GM11168 (cell line): ENCODE results near the gene RABEPK.
"Not testable (repeated sequence)": the region's sequence is repeated elsewhere in the genome, so short reads cannot be mapped to it uniquely, and the experiment has no call there.

Experiments
- in situ Hi-C: fragments of 300-500 bp; cut with MboI; formaldehyde crosslinking; loops from one replicate; pipeline ENCODE4 v1.12.0; 2022; ENCODE audit warnings: low sequenced_read_pairs; ENCODE audit not compliant: unreplicated experiment

Gene RABEPK

DNA sequence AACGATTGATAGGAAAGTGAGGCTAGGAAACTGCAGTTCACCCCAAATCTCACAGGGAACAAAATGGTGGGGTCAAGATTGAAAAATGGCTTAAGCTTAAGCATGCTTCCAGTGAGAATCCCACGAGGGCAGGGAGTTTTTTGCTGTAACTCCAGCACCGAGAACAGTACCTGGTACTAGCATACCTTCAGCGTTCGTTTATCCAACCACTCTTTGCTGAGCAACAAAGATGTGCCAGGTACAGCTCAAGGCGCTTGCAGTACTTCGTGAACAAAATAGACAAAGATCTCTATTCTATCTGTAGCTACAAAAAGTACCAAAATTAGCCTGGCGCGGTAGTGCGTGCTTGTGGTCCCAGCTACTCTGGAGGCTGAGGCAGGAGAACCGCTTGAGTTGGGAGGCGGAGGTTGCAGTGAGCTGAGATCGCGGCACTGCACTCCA lies 10.0 kb upstream of the RABEPK start:
- in situ Hi-C loops: no loop called here

DNA sequence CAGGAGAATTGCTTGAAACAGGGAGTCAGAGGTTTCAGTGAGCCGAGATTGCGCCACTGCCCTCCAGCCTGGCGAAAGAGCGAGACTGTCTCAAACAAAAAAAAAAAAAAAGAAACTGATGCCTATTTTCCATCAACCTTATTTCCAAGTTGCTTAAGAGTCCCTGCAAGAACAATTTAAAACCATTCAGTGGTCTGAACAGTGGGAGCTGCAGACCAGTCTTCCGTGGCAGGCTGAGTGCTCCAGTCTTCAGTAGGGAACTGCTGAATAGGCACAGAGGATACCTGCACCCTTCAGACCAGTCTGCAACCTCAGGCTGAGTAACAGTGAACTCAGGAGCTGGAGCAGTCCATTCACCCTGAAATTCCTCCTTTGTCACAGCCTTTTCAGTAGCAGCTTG lies 5.9 kb upstream of the RABEPK start:
- in situ Hi-C loops: not testable (repeated sequence)

DNA sequence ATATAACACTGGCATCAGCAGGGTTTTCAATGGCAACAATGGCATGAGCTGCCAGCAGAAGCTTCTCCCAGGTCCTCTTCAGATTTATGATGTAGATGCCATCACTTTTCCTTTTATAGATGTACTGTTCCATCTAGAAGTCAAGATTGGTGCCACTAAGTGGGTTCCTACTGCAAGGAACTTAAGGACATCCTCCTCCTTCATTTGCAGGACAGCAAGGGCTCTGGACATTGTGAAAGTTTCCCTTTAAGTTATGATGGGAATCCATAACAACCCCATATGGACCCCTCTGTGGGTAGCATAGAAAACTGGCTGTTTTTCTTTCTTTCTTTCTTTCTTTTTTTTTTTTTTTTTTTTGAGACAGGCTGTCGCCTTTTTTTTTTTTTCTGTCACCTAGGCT lies 4.8 kb upstream of the RABEPK start:
- in situ Hi-C loops: not testable (repeated sequence)

DNA sequence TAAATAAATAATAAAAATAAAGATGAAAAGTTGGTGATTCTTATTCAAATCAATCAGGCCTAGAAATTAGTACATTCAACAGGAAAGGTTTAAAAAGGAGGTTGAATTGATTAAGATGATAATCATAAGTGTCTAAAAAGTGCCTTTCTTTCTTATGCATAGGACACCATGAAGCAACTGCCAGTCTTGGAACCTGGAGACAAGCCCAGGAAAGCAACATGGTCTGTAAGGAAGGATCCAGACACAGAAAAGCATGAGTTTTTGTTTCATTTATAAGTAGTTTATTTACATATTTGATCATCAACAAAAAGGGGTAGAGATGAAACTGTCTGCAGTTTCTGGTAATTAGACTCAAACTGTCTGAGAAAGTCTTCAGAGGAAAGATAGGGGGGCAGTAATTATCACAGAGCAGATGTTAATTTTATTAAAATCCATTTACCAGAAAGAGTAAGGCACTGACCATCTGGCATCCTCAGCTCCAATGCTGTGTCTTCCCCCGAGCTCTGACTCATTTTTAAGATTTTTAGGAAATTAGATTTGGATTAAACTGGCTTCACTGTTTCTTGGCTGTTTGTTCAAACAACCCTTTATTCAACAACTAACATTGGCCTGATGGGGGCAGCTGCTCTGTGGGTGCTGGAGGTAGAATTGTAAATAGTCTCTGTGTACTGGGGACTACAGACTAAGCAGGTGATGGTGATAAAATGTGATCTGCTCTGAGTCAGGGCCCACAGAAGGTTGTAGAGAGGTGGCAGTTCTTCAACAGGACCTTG lies 2.7 kb downstream of the RABEPK start:
- in situ Hi-C loops: no loop called here

DNA sequence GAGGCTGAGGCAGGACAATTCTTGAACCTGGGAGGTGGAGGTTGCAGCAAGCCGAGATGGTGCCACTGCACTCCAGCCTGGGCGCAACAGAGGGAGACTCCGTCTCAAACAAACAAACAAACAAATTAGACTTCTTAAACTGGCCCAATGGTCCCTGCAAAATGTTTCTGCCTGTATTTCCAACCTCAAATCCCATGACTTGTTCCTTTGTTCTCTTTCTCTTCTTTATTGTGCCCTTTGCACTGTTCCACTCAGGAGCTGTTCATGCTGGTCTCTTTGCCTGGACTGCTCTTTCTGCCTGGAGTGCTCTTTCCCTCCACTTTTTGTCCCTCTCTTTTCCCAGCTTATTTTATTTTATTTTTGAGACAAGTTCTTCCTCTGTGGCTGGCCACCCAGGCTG lies 4.1 kb downstream of the RABEPK start:
- in situ Hi-C loops: no loop called here

DNA sequence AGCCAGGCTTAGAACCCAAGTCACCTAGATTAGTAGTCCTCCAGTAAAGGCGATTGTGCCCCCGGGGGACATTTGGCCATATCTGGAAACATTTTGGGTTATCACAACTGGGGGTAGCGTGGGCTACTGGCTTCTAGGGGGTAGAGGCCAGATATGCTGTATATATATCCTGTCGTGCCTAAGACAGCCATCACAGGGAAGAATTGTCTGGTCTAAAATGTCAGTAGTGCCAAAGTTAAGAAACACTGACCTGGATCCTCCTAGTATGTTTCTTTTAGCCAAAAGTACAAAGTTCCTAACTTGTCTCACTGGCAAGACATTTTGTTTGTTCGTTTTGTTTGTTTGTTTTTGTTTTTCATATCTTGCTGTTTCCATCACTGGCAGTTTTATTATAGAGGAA lies 13.8 kb downstream of the RABEPK start:
- in situ Hi-C loops: no loop called here

DNA sequence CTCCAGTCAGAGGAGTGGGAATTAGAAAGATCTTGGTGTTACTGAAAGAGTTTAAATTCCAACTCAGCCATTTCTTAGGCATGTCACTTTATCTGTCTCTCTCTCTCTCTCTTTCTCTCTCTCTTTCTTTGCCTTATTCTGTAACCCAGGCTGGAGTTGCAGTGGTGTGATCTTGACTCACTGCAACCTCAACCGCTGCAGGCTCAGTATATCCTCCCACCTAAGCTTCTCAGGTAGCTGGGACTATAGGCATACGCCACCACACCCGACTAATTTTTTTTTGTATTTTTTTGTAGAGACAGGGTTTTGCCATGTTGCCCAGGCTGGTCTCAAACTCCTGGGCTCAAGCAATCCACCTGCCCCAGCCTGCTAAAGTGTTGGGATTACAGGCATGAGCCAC lies 18.3 kb downstream of the RABEPK start:
- in situ Hi-C loops: no loop called here

DNA sequence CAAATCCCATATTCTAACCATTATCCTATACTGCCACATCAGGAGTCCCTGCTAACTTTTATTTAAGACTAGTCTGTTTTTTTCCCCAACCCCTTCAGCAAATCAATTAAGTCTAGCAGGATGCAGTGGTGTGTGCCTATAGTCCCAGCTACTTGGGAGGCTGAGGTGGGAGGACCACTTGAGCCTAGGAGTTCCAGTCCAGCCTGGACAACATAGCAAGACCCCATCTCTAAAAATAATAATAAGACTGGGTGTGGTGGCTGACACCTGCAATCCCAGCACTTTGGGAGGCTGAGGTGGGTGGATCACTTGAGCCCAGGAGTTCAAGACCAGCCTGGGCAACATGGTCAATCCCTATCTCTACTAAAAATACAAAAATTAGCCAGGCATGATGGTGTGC lies 24.5 kb downstream of the RABEPK start:
- in situ Hi-C loops: not testable (repeated sequence)

DNA sequence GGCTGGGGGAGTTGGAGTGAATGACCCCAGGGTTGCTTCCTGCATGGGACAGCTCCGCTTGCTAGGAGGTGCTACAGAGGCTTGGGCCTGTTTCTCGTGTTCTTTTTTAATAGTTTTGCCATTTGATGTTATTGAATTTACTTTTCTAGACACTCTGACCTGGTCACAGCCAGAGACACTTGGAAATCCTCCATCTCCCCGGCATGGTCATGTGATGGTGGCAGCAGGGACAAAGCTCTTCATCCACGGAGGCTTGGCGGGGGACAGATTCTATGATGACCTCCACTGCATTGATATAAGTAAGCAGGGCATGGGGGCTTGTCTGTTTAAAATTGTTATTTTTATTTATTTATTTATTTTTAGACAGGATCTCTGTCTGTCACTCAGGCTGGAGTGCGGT lies 27.4 kb downstream of the RABEPK start:
- in situ Hi-C loops: no loop called here

DNA sequence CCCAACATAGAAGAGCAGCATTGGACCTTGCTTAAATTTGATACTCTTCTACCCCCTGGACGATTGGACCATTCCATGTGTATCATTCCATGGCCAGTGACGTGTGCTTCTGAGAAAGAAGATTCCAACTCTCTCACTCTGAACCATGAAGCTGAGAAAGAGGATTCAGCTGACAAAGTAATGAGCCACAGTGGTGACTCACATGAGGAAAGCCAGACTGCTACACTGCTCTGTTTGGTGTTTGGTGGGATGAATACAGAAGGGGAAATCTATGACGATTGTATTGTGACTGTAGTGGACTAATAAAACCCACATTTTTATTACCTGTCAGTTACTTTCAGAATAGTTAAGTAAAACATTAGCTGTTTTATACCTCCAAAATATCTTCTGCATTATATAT lies 33.3 kb downstream of the RABEPK start:
- in situ Hi-C loops: no loop called here

DNA sequence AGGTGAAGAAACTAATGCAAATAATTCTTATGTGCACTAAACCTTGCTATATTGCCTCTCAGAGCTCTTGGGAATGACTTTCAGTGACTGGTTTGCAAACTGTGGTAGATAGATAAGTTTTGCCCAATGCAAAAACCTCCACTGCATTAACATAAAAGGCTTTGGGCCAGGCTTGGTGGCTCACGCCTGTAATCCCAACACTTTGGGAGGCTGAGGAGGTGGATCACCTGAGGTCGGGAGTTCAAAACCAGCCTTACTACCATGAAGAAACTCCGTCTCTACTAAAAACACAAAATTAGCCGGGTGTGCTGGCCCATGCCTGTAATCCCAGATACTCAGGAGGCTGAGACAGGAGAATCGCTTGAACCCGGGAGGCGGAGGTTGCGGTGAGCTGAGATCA lies 33.8 kb downstream of the RABEPK start:
- in situ Hi-C loops: not testable (repeated sequence)

DNA sequence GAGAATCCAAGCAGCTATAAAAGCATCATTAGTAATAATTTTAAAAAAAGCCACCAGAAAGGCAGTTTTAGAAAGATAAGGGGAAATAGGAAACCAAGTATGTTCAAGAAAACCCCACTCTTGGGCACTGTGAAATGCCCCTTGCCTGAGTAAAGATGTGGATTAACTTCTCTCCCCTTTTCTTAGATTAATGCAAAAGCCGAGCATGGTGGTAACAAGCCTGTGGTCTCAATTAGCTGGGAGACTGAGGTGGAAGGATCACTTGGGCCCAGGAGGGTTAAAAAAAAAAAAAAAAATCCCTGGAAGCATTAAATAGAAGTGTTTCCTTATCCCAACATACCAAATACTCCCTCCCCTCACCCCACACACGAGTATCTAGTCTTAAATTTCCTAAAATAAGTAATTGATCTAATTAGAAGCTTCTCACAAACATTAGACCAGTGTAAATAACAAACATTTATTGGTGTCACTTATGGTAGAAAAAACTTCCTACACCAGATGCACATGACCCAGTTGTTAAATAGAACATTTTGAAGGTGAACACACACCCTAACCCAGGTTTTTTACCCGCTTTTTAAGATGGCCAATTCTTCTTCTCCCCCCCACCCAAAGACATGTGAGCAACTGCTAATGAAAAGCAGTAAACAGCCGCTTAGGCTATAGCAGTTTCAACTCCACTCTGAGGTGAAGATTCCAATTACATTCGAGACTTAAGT lies 35.6 kb downstream of the RABEPK start:
- in situ Hi-C loops: no loop called here

DNA sequence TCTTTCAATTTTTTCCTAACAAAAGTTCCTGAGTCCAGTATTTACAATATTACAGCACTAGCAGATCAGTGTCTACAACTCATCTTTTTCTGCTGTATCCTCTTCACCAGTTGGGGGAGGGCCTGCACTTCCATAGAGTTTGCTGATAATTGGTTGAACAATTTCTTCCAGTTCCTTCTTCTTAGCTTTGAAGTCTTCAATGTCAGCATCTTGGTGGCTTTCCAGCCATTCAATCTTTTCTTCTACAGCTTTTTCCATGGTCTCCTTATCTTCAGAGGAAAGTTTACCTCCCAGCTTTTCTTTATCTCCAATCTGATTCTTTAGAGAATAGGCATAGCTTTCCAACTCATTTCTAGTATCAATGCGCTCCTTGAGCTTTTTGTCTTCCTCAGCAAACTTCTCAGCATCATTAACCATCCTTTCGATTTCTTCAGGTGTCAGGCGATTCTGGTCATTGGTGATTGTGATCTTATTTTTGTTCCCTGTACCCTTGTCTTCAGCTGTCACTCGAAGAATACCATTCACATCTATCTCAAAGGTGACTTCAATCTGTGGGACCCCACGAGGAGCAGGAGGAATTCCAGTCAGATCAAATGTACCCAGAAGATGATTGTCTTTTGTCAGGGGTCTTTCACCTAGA lies 36.3 kb downstream of the RABEPK start:
- in situ Hi-C loops: not testable (repeated sequence)

DNA sequence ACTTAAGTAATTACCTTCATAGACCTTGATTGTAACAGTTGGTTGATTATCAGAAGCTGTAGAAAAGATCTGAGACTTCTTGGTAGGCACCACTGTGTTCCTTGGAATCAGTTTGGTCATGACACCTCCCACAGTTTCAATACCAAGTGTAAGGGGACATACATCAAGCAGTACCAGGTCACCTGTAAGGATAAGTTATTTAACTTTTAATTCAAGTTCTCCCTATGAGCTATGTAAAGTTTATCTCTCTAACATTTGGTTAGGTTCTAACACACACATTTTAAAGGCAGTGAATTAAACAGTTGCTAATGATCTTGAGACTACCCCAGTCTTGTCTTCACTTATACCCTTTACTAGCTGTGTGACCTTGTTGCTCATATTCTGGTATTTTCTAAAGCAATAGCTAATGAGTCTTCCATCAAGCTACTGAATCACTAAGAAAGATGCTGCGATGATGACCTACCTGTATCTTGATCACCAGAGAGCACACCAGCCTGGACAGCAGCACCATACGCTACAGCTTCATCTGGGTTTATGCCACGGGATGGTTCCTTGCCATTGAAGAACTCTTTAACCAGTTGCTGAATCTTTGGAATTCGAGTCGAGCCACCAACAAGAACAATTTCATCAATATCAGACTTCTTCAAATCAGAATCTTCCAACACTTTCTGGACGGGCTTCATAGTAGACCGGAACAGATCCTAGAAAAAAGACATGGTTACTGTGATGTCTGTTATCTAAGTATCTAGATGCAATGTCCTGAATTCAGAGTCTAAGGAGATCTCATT lies 38.0 kb downstream of the RABEPK start:
- in situ Hi-C loops: no loop called here

DNA sequence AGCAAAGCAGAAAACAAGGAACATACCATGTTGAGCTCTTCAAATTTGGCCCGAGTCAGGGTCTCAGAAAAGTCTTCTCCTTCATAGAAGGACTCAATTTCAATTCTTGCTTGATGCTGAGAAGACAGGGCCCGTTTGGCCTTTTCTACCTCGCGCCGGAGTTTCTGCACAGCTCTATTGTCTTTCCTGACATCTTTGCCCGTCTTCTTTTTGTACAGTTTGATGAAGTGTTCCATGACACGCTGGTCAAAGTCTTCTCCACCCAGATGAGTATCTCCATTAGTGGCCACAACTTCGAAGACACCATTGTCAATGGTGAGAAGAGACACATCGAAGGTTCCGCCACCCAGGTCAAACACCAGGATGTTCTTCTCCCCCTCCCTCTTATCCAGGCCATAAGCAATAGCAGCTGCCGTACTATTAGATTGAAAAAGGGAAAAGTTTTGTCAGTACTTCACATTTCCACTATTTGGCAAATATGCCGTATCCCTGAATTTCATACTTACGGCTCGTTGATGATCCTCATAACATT lies 38.6 kb downstream of the RABEPK start:
- in situ Hi-C loops: no loop called here

DNA sequence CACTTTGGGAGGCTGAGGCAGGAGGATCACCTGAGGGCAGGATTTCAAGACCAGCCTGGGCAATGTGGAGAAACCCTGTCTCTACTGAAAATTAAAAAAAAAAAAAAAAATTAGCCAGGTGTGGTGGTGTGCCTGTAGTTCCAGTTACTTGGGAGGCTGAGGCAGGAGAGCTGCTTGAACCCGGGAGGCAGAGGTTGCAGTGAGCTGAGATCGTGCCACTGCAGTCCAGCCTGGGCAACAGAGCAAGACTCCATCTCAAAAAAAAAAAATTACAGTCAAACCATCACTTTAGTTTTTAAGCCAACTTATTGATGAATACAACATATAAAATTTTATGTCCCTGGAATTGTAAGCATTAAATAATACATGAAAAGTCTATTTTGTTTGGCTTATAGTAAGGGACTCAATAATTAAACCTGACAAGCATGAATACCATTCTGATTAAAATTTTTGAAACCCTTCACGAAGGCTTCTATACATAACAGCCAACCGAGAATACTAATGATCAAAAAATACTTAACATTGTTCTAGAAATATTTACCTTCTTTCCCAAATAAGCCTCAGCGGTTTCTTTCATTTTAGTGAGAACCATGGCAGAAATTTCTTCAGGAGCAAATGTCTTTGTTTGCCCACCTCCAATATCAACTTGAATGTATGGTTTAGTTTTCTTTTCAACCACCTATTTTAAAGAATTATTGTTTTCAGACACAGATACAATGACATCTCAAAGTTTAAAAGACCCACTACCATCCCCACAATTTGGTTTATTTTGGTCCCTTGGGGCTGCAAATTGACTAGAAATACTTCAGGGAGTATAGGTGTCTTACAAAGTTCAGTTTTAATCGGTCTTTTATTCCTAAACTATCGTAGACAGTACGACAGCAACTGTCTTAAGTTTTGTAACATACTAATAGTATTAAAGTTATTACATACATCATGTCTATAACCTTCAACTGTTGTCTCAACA lies 39.6 kb downstream of the RABEPK start:
- in situ Hi-C loops: no loop called here

DNA sequence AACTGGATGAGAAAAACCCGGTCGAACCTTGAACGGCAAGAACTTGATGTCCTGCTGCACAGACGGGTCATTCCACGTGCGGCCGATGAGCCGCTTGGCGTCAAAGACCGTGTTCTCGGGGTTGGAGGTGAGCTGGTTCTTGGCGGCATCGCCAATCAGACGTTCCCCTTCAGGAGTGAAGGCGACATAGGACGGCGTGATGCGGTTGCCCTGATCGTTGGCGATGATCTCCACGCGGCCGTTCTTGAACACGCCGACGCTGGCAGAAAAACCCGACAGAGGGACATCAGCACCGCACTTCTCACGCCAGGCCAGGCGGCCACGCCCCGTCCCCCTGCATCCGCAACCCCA lies 40.3 kb downstream of the RABEPK start:
- in situ Hi-C loops: no loop called here

DNA sequence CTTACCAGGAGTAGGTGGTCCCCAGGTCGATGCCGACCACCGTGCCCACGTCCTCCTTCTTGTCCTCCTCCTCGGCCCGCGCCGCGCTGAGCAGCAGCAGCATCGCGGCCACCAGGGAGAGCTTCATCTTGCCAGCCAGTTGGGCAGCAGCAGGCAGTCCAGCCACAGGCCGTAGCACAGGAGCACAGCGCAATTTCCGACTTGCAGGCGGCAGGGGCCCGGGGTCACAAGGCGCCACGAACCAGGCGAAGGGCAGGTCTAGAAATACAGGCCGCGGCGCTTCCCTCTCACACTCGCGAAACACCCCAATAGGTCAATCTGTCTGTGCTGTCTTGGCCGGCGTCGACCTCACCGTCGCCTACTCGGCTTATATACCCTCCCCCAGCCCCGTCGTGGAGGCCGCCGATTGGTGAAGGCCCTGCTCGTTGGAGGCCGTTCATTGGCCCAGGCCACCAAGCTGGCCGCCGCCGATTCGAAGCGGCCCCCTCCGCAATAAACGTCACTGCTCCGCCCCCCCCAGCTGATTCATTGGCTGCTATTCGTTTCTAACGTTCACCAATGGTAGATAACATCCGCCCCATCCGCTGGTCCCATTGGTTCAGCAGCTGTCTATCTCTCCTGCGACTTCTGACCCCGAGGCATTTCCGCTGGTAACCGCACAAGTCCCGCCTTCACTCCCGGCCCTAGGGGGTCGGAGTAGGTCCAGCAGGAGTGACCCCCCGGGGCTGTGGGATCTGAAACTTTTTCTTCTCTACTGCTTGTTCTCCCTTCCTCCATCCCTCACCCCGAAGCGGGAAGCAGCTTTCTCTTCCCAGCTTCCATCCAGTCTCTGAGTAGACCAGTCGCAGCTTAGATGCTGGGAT lies 40.9 kb downstream of the RABEPK start, which contains the start of gene HSPA5:
HSPA5 (minus strand) TSS at position 344 of the 863 bp plus-strand sequence; CDS start at position 127, 217 bp downstream.
- in situ Hi-C loops: no loop called here
